GM19463 (cell line): Measurements from ENCODE around the gene UBE4B.
A peak's percentile ranks its signal among the peaks of the same experiment; 100 is the strongest.
"Not testable (repeated sequence)": the region's sequence is repeated elsewhere in the genome, so short reads cannot be mapped to it uniquely, and the experiment has no call there.

Experiments
- ATAC-seq: cut with Tn5 transposase; IDR thresholded peaks from one replicate; pipeline ENCODE4 v1.9.1; 2021; ENCODE audit warnings: mild to moderate bottlenecking, moderate library complexity; ENCODE audit not compliant: unreplicated experiment

The UBE4B gene

DNA sequence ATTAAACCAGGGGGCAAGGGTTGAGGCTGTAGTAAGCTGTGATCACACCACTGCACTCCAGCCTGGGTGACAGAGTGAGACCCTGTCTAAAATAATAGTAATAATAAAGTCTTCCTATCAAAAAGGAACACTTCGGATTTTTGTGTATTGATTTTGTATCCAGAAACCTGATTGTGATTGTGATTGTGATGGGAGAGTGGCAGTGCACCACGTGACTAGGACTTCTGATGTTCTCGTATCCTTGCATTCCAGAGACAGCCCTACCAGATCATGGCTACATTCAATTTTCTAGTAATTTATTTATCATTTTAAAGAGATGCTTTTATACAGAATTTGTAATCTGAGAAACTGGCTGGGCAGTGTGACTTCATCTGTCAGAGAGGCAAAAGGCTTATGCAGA is 175.1 kb downstream of the UBE4B start:
- ATAC-seq = no peak

DNA sequence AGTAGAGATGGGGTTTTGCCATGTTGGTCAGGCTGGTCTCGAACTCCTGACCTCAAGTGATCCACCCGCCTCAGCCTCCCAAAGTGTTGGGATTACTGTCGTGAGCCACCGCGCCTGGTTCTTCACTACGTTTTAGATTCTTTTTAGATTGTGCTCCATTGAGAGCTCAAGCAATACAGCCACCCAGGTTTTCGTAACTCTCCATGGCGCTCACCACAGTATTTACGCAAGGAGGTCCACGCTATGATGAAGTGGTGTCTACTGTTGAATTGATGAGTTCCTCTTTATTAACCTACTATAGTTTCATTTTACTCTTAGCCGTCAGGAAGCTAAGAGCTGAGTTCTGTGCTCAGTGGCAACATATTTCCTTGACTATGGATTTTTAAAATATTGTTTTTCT is 175.8 kb downstream of the UBE4B start:
- no peak for ATAC-seq

DNA sequence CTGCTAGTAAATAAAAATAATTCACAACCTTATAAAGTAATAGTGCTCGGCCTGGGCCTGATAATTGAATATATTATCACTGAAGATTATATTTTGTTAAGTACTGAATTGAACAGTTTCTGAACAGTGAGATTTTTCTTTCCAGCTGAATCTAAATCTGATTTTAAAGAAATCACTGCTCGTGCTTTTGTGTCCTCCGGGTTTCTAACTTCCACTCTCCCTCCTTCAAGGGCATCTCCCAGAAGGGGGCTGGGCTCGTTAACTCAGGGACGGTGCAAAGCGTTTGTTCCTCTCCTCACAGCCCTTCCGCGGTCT is 176.8 kb downstream of the UBE4B start:
- no peak for ATAC-seq

DNA sequence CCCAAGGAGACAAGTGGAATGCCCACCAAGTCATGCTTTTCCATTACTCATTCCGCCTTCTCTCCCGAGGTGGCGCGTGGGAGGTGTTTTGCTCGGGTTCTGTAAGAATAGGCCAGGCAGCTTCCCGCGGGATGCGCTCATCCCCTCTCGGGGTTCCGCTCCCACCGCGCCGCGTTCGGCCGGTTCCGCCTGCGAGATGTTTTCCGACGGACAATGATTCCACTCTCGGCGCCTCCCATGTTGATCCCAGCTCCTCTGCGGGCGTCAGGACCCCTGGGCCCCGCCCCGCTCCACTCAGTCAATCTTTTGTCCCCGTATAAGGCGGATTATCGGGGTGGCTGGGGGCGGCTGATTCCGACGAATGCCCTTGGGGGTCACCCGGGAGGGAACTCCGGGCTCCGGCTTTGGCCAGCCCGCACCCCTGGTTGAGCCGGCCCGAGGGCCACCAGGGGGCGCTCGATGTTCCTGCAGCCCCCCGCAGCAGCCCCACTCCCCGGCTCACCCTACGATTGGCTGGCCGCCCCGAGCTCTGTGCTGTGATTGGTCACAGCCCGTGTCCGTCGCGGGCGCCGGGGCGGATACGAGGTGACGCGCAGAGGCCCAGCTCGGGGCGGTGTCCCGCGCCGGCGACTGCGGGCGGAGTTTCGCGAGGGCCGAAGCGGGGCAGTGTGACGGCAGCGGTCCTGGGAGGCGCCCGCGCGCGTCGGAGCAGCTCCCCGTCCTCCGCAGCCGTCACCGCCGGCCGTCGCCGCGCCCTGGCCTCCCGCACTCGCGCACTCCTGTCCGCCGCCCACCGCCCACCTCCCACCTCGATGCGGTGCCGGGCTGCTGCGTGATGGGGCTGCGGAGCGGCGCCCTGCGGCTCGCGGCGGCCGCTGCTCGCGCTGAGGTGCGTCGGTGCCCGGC is 177.4 kb downstream of the UBE4B start, which contains the start of gene KIF1B:
KIF1B (plus strand) TSS at position 666 of the 906 bp plus-strand sequence. CDS start 21,759 bp downstream, outside the sequence.
- ATAC-seq = peak; percentile 99

DNA sequence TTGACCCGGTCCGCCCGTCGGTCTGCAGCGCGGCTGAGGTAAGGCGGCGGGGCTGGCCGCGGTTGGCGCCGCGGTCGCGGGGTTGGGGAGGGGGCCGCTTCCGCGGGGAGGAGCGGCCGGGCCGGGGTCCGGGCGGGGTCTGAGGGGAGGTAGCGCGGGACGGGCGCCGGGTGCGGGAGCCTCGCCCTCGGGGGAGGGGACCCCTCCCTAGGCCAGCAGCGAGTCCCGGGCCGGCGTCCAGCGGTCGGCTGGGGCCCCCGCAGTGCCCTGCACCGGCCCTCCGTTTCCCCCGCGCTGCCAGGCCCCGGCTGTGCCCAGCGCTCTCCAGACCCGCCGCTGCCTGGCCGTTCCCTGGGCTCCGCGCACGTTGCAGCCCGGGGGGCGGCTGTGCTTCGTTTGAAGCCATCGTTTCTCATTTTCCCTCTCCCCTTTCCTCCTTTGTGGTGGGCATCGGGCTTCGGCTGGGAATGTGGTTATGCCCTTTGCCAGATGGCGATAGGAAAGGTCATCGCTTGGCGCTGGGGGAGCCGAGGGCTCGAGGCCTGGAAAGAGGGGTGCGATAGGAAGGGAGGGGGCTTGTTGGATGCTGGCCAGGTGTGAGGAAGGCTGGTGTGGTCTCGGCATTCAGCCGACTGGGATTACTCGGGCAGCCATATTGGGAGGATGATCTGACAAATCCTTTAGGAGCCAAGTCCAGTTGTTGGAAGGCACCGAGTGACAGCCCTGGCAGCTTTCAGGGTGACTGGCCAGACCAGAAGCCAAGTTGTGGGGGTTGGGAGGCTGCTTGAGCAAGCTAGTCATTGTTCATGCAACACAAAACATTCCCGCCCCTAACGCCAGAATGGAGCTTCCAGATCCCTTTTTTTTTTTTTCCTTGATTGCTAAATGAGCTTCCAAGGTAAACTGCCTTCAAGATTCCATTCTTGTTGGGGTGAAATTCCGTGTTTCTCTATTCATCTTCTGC is 178.4 kb downstream of the UBE4B start:
- ATAC-seq = peak; percentile 9

DNA sequence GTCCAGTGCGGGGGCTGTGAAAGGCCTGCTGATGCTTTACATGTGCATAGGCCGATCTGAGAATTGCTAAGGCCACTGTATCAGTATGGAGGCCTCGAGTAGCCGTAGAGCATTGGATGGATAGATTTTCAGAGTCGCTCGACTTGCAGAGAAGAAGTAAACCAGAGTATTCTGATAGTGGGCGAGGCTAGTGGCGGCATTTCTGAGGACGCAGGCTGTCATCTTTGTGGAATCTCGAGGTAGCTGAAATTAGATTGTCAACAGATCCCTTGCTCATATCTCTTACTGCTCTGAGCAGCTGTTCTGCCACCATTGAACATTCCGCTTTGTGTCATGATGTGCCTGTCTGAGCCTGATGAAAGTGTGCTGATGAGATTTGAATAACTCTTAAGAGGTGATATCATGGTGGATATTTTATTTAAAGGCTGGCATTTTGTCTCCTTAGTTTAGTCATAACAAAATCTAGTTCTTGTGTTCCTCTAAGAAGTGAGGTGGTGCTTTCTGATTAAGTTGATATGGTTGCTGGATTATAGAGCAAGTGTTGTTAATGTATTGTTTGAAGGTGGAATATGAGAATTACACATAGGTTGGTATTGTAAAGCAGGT is 179.2 kb downstream of the UBE4B start:
- no peak for ATAC-seq

DNA sequence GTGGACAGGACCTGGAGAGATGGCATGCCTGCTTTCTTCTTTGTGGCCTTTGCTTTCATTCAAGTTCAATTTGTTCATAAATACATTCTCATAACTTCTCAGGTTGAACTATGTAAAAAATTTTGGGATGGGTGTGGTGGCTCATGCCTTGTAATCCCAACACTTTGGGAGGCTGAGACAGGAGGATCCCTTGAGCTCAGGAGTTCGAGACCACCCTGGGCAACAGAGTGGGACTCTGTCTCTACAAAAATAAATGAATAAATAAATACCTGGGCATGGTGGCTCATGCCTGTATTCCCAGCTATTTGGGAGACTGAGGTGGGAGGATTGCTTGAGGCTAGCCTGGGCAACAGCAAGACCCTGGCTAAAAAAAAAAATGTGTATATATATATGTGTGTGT is 179.7 kb downstream of the UBE4B start:
- no peak for ATAC-seq

DNA sequence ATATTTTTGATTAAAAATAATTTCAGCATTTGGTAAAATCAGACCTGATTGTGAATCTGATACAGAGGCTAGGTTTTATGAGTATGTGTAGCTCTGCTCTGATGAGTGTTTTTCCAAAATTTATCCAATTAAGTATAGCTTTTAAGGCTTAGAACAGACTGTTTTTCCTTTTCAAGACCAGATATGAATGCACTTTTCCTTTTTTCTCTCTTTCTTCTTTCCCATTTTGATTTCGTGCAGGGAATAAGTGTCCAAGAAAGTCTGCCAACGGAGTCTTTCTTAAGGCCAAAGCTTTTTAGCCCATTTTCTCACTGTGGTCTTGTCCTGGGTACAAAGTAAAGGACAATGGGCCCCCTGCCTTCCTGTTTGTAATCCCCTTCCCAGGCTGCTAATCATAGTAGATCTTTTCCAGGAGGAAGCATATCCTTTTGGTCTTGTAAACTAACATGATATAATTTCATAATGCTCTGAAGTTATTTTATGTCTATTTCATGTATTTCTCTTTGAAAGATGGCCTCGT is 180.5 kb downstream of the UBE4B start:
- ATAC-seq = no peak

DNA sequence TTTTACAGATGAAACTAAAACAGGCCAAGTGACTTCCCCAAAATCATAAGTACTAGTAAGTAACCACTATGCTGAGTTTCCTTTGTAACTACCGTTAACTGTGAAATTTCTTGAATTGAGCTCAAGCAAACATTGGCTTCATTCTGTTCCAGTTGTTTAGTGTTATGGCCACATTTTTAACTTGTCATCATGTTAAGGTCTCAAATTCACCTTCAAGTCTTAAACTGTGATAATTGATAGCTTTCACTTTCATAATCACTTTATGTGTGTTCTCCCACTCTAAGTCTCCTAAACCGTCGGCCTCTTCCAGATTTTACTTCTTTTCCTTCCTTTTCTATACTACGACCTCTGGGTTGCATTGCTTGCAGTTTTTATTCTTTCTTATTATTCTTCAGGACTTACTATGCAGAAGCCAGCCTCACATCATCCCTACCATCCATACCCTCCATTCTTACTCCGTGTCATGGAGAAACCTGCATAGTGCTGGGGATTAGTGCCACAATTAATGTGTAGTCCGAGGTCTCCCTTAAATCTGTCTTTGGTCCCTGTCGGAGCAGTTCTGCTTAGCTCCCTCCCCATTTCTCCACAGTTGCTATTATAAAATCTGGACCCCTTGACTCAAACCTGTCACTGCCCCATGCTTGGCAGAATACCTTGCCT is 183.5 kb downstream of the UBE4B start:
- no peak for ATAC-seq

DNA sequence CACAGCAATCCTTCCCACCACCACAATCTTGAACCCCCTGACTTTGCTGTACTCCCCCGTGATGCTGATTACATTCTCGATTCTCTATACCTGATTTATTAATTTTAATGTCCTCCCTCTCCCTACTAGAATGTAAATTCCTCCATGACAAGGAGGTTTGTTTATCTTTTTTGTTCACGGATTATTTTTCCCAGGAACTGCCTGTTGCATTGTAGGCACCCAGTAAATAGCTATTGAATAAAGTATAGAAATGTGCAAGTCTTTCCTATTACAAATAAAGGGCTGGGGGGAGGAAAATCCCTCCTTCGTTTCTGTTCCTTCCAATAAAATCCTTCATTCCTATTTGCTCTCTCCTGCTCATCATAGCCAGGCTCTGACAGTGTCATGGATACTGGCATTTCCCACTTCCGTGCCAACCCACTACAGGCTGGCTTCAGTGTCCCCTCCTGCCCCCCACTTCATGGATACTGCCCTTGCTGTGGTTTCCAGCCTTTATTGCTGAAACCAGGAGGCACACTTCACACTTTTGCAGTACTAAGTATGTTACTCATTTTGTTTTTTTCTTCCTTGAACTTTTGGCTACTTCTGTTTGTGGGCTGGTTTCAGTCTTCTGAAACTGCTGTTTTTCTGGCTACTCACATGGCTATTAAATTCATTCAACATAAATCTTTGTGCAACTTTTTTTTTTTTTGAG is 185.1 kb downstream of the UBE4B start:
- no peak for ATAC-seq

DNA sequence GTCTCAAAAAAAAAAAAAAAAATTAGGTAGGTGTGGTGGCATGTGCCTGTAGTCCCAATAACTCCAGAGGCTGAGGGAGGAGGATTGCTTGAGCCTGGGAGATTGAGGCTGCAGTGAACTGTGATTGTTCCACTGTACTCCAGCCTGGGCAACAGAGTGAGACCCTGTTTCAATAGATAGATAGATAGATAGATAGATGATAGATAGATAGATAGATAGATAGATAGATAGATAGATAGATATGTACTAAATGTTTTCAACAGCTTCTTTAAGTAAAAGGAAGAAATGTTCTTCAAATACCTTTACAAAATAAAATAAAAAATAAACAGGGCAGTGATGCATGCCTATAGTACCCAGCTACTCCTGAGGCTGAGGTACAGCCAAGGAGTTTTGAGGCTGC is 187.4 kb downstream of the UBE4B start:
- no peak for ATAC-seq

DNA sequence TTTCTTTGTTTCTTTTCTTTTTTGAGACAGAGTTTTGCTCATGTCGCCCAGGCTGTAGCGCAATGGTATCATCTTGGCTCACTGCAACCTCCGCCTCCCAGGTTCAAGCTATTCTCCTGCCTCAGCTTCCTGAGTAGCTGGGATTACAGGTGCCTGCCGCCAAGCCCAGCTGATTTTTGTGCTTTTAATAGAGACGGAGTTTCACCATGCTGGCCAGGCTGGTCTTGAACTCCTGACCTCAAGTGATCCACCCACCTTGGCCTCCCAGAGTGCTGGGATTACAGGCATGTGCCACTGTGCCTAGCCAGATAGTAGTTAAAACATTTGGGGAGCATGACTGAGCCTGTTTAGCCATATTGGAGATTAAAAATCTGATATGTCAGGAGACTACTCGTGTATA is 187.9 kb downstream of the UBE4B start:
- ATAC-seq = not testable (repeated sequence)

DNA sequence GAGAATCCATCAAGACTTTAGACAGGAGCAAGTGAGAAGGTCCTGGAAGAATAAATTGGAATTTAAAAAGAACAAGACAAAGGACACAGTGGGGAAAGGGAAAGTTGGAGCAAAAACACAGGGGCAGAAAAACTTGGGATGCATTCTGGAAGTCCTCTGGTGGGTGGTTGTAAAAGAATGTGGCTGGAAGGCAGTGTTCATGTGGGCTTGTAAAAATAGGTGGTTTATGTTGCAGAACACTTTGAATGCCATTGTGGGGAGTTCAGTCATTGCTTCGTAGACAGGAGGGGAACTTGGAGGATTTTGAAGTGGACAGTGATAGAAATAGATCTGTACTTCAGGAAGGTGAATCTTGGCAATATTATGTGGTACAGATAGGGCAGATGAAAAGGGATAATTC is 192.8 kb downstream of the UBE4B start:
- ATAC-seq = no peak

DNA sequence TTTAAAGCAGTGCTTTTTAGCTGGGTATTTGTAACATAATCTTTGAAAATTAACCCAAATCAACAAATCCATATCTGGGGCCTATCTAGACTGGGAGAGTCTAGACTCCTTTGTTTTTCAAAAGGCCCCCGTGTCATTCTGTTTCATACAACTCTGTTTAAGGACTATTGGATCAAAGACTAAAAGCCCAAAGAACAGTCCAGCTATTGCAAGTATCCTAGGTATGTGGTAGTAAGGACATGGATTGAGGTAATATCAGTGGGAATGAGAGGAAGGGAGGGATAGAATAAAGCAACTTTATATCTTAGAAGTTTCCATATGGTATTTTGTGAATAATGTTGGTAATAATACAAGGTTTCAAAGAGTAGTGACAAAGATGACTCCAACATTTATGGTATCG is 195.8 kb downstream of the UBE4B start:
- ATAC-seq = no peak

DNA sequence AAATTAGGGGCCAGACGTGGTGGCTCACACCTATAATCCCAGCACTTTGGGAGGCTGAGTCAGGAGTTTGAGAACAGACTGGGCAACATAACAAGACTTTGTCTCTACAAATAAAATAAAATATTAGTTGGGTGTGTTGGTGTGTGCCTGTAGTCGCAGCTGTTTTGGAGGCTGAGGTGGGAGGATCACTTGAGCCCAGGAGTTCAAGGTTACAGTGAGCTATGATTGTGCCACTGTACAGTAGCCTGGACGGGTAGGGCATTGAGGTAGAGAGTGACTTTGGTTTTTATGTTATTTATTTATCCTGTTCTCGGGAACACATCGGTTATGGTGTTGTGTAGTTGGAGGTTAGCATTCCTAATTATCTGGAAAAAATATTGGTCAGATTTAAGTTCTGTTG is 197.1 kb downstream of the UBE4B start:
- ATAC-seq = no peak
